Activated CD4-positive, alpha-beta T cell treated with anti-CD3 and anti-CD28 coated beads, Interleukin-10, Interleukin-2, amounts not matched to agents 100 ng/mL and 50 ng/mL, durations not matched to agents 16 hours and 8 hours (primary cell): ENCODE data around the gene PI4KA.
A peak's percentile ranks its signal among the peaks of the same experiment; 100 is the strongest.
"Not testable (repeated sequence)": the region's sequence is repeated elsewhere in the genome, so short reads cannot be mapped to it uniquely, and the experiment has no call there.

Experiments used
- DNase-seq: peaks from one replicate; pipeline ENCODE4 v3.0.0-alpha.2; 2020

PI4KA gene

DNA sequence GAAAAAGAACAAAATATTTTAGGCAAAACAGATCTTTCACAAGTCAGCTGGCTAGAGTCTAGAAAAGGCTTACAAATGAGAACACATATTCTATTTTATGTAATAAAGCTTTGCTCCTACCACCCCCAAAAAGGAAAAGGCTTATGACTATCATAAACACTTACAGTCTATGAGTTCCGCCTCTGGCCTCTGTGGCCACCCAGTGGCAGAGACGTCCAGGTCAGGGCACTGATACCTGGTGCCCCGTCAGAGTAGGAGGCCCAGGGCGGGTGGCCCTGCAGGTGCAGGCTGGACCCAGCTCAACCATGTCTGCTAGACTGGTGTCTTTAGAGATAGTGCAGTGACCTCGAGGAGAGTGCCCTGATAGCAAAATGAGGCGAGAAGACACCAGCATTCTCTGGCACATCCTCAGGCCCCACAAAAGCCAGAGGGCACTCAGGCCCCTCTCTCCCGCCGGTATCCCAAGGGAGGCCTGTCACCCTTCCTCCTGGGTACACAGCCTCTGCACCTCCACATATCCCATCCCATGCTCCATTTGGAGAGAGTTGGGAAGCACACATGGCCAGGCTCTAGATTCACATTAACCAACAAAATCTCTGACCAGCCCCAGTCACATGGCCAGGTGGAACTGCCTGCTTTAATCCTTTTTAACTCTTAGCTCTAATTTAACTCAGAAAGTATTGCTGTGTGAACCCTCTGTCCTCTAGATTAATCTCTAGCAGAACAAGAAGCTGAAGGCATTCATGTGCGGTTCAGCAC, 112.0 kb downstream of the PI4KA start:
- no peak for DNase-seq

GRCh38 chr22:20745119-20745518, 113.5 kb downstream of the PI4KA start:
- no peak for DNase-seq

DNA sequence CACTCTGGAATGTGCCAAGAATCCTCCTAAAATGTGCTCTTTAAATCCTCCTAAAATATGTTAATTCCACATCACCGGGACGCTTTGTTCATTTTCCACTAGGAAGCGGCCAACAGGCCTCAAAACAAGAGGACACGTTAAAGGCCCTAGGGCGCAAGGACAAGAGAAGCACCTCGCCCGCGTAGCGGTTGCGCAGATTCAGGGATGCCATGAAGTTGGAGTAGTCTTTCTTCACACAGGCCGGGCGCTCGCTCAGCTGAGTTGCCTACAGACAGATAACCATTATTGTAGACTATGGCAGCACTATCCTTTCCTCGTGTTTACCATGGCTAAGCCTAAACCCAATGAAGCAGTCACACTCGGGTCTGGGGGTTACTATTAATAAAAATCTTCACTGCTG, 114.2 kb downstream of the PI4KA start:
- DNase-seq: no peak

DNA sequence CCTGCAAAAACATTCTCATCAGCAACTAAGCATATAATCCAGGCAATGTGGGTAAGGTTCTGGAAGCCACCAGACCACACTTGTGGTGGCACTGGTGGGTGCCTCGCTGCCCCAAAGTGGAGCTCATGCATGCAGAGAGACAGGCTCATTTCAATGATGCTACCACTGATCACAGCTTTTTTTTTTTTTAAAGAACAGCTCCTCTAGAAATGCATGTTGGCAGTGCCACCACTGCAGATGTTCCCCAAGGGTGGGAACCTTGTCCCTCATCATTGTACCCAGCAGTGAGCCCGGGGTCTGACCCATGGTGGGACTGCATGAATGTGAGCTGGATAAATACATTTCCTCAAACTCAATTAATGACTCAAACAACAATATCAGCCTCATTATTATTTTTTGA, 115.8 kb downstream of the PI4KA start:
- DNase-seq: no peak

DNA sequence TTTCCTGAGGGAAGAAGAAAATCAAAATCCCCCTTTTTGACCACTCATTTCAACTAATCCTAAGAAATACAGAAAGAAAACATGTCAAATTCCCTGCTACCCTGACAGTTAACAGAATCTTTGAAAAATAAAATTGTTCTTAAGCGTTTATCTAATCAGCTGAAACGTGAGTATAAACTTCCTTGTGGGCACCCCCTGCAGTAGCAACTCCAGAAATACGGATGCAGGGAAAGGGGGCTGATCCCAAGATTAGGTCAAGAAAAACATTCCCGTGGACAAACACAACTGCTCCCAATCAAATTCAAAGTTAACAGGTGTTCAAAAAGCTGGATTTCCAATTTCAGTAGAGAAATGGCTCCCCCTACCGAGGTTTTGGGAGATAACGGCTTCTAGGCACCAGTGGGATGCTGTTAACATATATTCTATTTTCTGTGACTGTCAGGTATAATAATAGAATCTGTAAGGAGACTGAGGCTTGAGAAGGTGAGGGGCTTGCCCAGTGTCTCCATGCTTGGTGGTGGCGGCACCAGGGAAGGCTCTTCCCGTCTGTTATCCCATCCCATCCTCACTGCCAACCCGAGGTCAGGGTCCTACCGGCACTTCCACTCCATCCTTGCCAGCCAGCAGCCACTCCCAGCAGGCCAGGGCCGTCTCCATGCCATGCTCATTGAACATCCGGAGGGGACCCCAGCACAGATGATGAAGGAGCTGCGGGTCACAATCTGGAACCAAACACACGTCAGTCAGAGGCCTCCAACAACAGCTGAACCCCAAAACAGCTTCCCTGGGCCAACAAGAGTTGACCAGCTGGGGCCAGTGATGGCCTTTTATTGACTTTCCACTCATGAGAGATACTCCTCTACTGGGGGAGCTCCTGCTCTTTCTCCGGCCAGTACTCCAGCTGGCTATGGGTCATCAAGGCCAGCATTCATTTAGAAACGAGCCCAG, 116.7 kb downstream of the PI4KA start:
- peak; percentile 36 for DNase-seq

DNA sequence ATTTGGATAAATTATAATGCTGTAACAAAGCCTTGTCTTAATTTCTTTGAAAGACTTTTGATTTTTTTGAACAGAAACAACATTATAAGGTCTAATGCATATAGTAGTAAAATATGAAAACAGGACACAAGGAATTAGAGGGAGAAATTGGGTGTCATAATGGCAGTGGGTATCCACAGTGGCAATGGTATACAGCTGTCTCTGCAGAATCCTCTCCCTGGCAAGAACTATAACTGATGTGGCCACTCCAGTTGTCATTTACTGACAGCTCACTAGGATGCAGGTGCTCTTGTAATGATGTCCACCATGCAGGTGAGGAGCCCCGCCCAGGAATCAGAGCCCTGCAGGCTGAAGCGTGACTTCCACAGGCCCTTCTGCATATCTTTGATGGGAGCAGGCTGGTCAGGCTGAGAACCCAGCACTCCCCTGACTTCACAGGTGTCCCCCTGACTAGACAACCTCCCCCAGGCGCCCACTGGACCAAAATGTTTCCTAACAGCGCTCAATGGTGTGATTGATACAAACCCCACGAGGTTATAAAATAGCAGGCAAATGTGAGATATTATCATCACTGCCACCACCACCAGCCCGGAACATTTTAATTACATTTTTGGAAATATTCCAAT, 117.5 kb downstream of the PI4KA start:
- no peak for DNase-seq

GRCh38 chr22:20740222-20740951, 118.2 kb downstream of the PI4KA start:
- no peak for DNase-seq

- no peak for DNase-seq
Measured at GRCh38 chr22:20738394-20739089, 120.1 kb downstream of the PI4KA start.

GRCh38 chr22:20736891-20737290, 121.7 kb downstream of the PI4KA start:
- DNase-seq: not testable (repeated sequence)

- DNase-seq: not testable (repeated sequence)
Measured at GRCh38 chr22:20735356-20736162, 123.1 kb downstream of the PI4KA start.

GRCh38 chr22:20732431-20732830, 126.2 kb downstream of the PI4KA start:
- not testable (repeated sequence) for DNase-seq

DNA sequence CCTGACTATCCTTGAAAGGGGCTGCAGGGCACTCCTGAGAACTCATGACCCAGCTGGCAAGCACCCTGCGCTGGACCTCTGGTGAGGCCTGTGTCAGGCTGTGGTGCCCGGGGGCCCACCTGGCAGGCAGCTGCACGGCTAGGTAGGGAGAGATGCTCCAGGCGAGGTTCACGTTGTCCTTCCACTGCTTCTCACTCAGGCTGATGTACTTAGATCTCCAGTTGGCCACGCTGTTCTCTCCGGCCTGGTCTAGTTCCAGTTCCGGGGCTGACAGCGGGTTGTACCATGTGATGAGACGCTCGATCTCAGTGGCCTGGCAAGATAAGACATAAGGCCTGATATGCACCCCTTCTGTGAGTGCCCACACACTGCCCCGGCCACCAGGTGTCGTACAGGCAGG, 129.4 kb downstream of the PI4KA start:
- no peak for DNase-seq

DNA sequence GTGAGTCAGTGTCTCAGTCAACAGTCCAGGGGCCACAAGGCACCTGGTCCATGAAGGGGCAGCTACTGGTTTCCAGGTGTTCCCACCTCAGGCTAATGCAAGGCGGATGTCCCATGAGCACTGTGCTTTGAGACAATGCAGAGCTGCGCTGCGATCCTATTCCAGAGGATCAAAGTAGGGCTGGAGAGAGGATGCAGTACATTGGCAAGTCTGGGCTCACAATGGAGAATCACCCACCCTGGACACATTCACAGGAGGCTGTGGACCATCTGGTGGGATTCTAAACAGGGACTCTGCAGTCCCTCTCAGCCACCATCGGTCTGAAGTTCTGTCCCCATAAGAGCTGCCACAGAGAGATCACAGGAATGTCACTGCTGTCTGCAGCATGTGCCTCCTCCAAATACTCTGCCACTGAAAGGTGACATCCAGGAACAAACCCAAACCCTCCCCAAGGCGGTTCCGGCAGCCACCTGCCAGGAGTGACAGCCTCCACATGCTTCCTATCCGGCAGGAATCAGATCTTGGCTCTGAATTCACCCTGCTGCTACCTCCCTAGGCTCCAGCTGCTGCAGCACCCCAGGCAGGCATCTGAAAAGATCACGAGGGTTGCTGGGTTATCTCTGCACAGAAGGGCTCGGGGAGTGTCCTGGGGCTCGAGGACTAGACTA, 130.0 kb downstream of the PI4KA start:
- DNase-seq: no peak

DNA sequence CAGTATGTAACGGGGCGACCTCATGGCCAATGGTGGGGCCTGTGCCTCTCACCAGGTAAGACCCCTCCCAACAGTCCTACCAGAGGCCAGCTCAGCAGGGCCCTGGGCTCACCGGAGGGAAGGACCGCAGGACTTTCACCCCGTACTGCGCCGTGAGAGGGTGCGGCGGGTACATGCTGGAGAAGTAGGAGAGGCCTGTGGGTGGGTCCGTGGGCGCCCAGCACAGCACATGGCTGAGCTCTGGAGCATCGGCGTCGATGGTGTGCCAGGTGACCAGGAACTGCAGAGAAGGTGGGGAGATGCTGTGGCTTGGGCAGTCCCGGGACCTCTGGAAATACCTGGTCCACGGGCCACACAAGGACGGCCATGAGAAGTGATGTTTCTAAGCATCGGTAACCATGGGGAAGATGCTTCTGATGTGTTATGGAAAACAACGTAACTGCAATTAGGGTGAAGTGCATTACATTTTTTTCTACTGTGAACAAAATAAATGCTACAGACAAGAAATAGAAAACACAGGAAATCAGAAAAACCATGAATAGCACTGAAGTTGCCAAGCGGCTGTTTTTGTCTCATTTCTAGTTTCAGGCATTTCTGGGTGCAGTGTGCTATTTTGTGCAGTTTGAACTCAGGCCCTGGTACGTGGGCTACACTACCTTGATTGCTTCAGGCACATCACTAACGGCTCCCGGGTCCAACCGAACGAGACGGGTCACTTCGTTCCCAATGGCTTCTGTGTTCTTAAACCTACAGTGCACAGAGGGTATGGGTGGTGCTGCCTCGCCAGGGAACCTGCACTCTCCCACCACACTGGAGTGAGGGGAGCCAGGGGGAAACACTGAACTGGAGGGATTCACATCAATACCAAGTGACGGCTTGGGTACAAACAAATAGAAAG, 131.2 kb downstream of the PI4KA start:
- DNase-seq: no peak

DNA sequence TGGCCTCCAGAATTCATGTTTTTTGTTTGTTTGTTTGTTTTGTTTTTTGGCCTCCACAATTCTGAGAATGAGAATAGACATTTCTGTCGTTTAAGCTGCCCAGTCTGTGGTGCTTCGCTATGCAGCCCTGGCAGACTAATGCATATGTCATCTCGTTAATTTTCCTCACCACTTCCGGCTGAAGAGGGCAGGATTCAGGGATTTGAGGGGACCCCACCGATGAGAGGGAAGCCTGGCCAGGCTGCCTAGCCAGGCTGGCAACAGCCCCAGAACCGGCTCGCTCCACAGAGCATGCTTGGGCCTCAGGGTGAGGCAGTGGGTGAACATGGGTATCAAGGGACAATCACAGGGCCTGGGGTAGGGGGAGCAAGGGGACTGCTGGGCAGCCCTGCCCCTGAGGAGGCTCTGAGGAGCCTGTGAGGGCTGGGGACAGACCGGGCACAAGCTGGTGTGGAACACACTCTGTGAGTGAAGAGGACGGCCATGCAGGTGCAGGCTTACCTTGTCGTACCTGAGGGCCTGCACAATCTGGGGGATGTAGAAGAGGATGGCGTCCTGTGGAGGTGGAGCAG, 132.5 kb downstream of the PI4KA start:
- no peak for DNase-seq

DNA sequence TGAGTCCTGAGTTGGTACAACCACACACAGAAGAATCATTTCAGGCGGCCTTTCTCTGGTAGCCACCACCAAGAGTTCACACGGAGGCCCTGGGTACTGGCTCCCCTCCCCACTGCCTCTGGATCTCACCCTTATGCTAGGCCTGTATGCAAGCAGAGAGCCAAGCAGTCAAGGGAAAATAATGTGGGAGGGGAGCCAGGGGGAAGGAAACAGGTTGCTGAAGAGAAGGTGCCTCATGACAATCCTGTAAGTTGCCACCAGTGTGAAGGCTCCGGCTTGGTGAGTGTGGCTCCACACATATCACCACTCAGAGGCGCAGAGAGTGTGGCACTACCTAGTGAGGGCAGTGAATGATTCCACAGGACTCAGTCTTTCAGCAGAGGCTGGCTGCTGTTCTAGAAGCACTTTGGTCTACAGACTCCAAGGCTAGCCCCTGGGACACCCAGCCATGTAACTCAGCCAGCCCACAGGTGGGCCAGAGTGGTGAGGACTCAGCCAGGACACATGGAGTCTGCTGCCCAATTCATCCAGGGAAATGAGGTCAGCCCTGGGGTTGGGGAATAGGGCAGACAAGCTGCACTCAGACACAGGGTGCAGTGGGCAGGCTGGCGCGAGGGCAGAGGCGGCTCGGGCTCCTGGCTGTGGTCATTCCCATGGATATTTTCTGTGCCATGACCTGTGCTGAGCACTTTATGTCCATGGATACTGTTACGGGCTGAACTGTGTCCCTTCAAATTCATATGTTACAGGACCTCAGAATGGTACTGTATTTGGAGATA, 133.7 kb downstream of the PI4KA start:
- DNase-seq: no peak

- no peak for DNase-seq
Measured at GRCh38 chr22:20721409-20722218, 137.0 kb downstream of the PI4KA start.
